Fibroblast of upper back skin (primary cell): Measurements from ENCODE around the gene CGNL1.

Experiments used
- DNase-seq: peaks from one replicate; pipeline ENCODE4 v3.0.0-alpha.2; 2013

CGNL1 gene

DNA sequence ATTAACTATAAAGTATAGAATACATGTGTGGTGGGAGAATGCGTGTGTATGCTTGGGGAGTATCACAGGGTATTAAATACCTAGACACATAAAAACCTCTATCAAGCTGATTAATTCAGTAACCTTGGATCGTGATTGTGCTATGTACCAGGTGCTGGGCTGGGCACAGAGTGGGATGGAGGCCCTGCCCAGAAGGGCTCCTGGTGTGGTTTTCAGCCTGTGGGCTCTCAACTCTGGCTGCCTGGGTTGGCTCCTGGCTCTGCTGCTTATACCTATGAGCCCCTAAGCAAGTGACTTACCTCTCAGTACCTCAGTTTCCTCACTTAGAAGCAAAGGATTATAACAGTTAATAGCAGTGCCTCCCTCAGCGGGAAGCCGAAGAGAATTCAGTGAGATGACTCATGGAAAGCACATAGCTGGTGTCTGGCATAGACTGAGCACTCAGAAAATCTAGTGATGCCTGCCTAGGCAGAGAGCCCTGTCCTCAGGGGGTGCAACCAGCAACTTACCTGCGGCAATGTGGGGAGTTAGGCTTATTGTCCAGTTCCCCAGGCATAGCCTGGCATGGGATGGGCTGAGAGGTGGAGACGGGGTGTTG is 124.8 kb downstream of the CGNL1 start:
- no peak for DNase-seq

DNA sequence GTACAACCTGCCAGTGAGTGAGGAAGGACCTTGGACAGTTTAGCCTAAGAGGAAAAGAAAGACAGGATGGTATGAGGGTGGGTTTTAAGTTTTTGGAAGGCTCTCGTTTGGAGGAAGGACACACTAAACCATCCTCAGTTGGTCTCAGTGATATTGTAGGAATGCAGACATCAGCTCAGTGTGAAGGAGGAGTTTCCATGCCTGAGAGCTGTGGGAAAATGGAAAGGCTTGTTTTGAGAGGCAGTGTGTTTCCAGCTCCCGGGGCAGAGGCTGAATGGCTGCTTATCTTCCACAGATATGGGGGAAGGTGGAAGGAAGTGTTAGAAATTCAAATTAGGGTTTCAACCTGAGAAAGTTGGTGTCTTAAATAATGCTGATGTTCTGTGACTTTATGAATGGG is 125.8 kb downstream of the CGNL1 start:
- DNase-seq = no peak

- DNase-seq = no peak
Observed at GRCh38 chr15:57503051-57503702, 126.9 kb downstream of the CGNL1 start.

GRCh38 chr15:57503911-57504598 is 127.8 kb downstream of the CGNL1 start:
- peak; percentile 59 for DNase-seq

- no peak for DNase-seq
Observed at GRCh38 chr15:57504599-57504940, 128.3 kb downstream of the CGNL1 start.

- no peak for DNase-seq
Observed at GRCh38 chr15:57505056-57505715, 128.9 kb downstream of the CGNL1 start.

- peak; percentile 37 for DNase-seq
Observed at GRCh38 chr15:57505949-57506391, 129.7 kb downstream of the CGNL1 start.

DNA sequence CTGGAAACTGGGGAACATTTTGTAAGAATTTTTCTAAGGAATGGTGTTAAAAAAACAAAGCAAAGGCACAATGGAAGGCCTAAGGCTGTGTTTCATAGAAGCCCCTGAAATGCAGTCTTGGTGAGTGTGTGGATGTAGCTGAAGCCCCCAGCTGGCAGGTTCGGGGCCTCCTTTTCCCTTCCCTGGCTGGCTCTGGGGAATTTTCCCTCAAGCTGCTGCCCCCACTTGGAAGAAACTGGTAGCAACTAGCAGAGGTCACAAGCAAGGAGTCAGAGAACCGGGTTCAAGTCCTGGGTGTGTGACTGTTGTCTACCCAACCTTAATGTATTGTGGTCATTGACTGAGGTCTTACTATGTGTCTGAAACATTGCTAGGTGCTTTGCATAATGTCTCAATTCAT is 130.1 kb downstream of the CGNL1 start:
- no peak for DNase-seq

DNA sequence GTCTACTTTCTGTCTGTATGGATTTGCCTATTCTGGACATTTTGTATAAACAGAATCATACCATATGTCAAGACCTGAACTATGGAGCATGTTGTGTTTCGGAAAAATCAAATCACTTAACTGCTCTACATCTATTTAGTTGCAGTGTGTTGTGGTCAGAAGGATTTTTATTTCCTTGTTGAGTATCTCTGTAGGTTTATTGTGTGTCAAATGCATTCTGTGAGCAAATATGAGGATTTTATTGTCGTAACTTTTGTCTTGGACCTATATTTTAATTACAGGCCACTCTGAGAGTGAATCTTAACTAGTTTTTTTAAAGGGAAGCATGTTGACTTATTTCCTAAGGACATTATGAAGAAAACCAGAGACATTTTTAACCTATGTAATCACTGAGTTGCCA is 130.8 kb downstream of the CGNL1 start:
- DNase-seq = no peak

DNA sequence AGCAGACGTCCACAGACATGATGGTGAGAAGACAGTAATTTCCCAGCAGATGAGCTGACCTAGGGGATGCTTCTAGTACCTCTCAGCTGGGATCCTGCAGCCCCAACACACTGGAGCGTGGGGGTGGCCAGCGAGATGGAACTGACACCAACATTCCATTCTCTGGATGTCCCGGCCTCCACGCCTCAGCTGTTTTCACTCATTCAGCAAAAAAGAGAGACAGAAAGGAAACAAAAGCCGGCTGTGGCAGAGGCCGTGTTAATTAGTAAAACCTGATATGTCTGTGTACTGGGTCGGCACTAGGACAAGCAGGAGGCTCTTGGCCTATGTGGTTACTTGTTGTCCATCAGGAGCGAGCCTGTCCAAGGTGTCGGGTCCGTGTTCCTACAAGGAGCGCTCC is 132.8 kb downstream of the CGNL1 start:
- DNase-seq = peak; percentile 41

DNA sequence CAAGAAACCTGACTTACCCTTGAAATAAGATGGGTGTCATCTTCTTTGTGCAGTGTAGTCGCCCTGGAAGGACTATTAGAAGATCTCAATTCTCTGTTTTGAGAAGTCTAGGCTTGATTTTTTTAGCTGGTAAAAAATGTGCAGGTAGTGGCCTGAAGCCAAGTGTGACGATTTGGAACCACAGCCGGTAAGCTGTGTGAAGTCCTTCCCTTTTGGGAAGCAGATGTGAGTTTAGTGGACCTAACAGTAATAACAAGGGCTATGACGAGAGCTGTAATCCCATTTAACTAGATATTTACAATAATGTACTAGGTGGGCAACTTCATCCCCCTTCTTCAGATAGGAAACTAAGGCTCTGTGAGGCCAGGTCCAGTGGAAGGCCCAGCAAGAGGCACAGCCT is 133.7 kb downstream of the CGNL1 start:
- no peak for DNase-seq

DNA sequence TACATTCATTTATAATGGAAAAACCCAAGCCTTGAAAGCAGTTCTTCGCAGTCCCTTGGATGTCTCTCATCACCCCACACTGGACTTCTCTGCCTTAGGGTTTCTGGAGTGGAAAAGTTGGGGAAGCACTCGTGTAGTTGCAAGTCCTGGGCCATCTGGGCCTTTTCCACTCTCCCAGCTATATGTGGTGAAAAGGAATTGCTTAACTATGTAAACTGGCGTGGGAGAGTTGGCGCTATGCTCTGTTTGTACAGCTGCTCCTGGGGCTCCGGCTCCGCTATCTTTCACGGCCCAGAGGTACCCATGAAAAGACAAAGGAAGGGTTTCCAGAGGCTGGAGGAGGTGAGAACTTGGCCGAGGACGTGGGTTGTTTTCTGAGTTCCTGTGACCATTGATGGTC is 134.3 kb downstream of the CGNL1 start:
- peak; percentile 47 for DNase-seq

- DNase-seq = no peak
Observed at GRCh38 chr15:57516327-57517029, 140.2 kb downstream of the CGNL1 start.

- DNase-seq = no peak
Observed at GRCh38 chr15:57517030-57517671, 140.8 kb downstream of the CGNL1 start.

GRCh38 chr15:57518779-57519405 is 142.6 kb downstream of the CGNL1 start:
- DNase-seq = no peak

DNA sequence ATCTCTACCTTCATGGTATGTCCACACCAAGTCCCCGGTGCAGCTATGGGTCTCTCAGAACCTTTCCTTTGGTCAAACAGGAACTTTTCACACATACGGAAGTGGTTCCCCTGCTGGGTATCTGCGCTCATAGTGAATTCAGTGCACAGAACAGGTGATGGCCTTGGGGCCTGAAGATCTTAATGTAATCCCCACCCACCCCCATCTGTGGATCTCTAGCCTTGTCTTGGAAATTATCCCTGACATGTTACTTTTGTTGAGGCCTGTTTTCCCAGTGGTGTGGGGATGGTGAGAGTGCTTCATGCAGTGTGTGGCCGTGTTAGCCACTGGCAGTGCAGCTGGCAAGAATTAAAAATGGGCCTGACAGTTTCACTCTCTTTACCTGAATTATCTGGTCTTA is 143.5 kb downstream of the CGNL1 start:
- DNase-seq = no peak

DNA sequence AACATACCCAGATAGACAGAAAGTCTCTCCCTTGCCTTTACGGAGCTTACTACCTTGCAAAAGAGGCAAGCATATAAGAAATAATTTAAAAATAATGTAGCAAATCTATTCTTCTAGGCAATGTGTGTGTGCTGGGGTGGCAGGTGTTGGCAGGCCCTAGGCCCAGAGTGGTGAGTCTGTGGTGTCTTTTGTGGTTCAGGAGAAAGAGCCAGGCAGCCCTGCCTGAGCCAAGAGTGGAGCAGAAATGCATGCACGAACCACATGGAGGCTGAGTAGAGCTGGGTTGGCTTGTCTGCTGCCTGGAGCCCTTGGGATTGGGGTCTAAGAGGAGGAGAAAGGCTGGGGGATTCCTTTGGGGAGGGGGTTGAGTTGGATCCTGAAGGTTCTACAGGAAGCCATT is 145.2 kb downstream of the CGNL1 start:
- DNase-seq = no peak

DNA sequence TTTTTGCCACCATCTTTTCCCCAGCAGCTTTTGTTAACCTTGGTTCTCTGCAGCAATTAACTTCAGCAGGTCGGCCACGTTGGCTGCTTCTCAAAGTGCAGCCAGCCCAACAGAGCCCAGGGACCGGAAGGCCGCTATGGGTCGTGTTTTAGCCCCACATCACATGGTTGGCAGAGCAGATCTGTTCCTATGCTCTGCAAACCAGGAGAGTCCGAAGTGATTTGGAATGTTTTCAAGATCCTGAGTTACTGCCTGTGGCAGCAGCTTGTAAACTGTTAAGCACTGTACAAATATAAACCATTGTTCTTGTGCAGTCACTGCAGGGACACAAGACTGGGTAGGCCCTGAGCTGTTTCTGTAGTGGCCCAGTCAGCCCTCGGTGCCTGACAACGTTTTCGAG is 145.8 kb downstream of the CGNL1 start:
- no peak for DNase-seq

GRCh38 chr15:57525581-57525980 is 149.3 kb downstream of the CGNL1 start:
- DNase-seq = no peak

DNA sequence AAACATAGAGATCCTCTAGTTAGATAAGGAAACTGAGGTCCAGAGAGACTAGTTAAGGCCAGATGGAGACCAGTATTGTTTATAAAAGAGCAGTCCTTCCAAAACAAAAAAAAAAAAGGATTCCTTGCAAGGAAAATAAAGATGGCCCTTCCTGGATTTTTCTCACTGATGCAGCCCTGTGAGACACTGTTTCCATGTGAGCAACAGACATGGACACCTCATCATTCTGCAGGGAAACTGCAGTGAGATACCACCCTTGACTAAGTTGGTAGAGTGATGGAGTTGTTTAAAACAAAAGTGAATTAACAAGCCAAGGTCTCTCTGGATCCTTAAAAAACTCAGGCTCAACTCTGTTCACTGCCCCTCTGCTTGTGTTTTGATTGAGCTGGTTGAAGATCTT is 149.8 kb downstream of the CGNL1 start:
- DNase-seq = no peak

DNA sequence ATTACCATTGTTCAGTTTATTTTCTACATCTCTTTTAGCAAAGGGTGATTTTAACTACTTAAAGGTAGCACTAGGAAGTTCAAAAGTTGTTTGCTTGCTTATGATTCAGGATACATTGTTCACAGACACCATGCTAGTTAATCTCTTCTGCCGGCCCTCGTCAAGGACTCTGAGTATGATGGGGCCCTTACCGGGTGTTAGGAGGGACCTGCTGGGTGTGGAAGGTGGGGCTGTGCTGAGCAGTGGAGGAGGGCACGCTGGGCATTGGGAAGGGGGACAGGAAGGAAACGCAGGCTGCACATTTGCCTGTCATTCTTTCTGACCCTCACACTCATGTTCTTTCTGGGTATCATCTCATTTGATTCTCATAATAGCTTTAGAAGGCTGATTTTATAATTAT is 150.3 kb downstream of the CGNL1 start:
- no peak for DNase-seq

- DNase-seq = peak; percentile 89
Observed at GRCh38 chr15:57527382-57528091, 151.2 kb downstream of the CGNL1 start.
